HEK293T (cell line): ENCODE data around the gene MICU2.

Experiments
- ARNT ChIP-seq: fragments of 450-650 bp; IDR thresholded peaks from 2 replicates; pipeline ENCODE4 v1.6.1; 2017; ENCODE audit warnings: mild to moderate bottlenecking
- BHLHE40 ChIP-seq: fragments of 450-650 bp; IDR thresholded peaks from 2 replicates; pipeline ENCODE4 v1.6.1; 2016; ENCODE audit warnings: mild to moderate bottlenecking, moderate library complexity, borderline replicate concordance
- ELF4 ChIP-seq: fragments of 450-650 bp; IDR thresholded peaks from 2 replicates; pipeline ENCODE4 v1.6.1; 2017; ENCODE audit warnings: antibody characterized with exemption
- NFRKB ChIP-seq: fragments of 450-650 bp; IDR thresholded peaks from 2 replicates; pipeline ENCODE4 v1.6.1; 2016; ENCODE audit warnings: mild to moderate bottlenecking, moderate library complexity
- TARDBP ChIP-seq: fragments of 450-650 bp; IDR thresholded peaks from 2 replicates; pipeline ENCODE4 v1.6.1; 2016

DNA sequence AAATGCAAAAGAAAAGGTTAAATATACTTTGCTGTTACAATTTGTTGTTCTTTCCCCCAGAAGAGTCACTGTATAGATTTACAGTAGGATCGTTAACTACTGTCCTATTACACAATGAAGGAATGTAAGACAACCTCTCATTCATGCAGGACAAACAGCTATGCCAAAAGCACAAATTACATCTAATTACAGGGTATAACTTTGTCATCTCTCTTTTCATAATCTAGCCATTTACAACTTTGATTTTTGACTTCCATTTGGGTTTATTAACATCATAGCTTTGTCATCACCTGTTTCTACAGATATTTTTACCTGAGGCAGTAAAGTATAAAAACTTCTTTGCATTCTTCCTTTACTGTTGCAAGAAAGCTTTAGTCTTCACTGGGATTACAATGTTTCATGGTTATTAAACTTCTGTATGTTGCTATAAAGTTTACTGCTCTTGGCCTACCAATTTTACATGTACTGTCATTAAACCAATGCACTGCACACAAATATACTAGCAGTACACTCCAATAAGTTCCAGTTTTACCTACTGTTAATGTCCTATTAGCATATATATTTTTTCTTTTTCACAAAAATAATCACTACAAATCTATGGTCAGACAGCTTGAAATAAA lies 18.9 kb downstream of the MICU2 start:
- TF ChIP-seq ELF4 (no peak), TARDBP (no peak), BHLHE40 (no peak), NFRKB (no peak), ARNT (no peak)
